HepG2 (cell line): ENCODE data around the gene CDKN1C. TPM values are rescaled to one million over a fixed set of nuclear protein-coding genes. Genes with fewer than 3 reads are reported as not detected.

ENCODE experiments used
- BRD4 ChIP-seq: sonication (generic); formaldehyde crosslinking; IDR thresholded peaks from 2 replicates; pipeline ENCODE4 v1.4.0; 2020; ENCODE audit warnings: missing genetic modification reagents
- KDM6A ChIP-seq: IDR thresholded peaks from 2 replicates; pipeline ENCODE4 v1.6.1; 2016; ENCODE audit warnings: low read depth
- RXRA ChIP-seq: sonication (generic); formaldehyde crosslinking; IDR thresholded peaks from 2 replicates; pipeline ENCODE4 v1.5.1; 2020; ENCODE audit warnings: missing genetic modification reagents
- SNAPC4 ChIP-seq: sonication (generic); formaldehyde crosslinking; IDR thresholded peaks from 2 replicates; pipeline ENCODE4 v1.4.0; 2020; ENCODE audit warnings: mild to moderate bottlenecking, missing genetic modification reagents
- SP5 ChIP-seq: IDR thresholded peaks from 2 replicates; pipeline ENCODE4 v1.6.1; 2016; ENCODE audit warnings: low read depth, borderline replicate concordance
- ZHX2 ChIP-seq, 2 experiments: sonication (generic) in 1 of 2; formaldehyde crosslinking in 1 of 2; IDR thresholded peaks; 2 replicates each; pipeline versions ENCODE4 v1.6.1 to v1.9.0; 2014 to 2022; ENCODE audit warnings: antibody characterized with exemption in 1 of 2, borderline replicate concordance in 1 of 2, inconsistent platforms in 1 of 2, low read depth in 1 of 2, missing genetic modification reagents in 1 of 2
- ZNF136 ChIP-seq: sonication (generic); formaldehyde crosslinking; IDR thresholded peaks from 2 replicates; pipeline ENCODE4 v1.8.1; 2022; ENCODE audit warnings: low read depth, mild to moderate bottlenecking, moderate library complexity, missing genetic modification reagents
- ZNF205 ChIP-seq: IDR thresholded peaks from 2 replicates; pipeline ENCODE4 v1.6.1; 2018; ENCODE audit warnings: missing biosample characterization, missing genetic modification reagents
- ZNF326 ChIP-seq: sonication (generic); formaldehyde crosslinking; IDR thresholded peaks from 2 replicates; pipeline ENCODE4 v1.4.0; 2020; ENCODE audit warnings: missing genetic modification reagents, borderline replicate concordance
- polyA plus RNA-seq, 8 experiments: library from polyadenylated mRNA; depleted of rRNA in 3 of 8; stranded (reverse) in 7 of 8; unstranded in 1 of 8; fragments of >200 nt; fragmentation: Illumina TruSeq in 4 of 8; extraction: Trizol in 4 of 8; gene quantifications; 2 replicates each; pipeline versions ENCODE4 v1.2.1 to v1.2.3, GENCODE V29; 2011 to 2016; ENCODE audit warnings: low read depth in 4 of 8, missing spikeins in 1 of 8, mixed read lengths in 1 of 8; ENCODE audit not compliant: insufficient read depth in 1 of 8
- total RNA-seq, 5 experiments: library from RNA; depleted of rRNA; stranded (reverse); fragments of >200 nt; fragmentation: Illumina TruSeq; extraction: Trizol; gene quantifications; 2 replicates each; pipeline ENCODE4 v1.2.3, GENCODE V29; 2016; ENCODE audit warnings: low read depth in 1 of 5
- TF ChIP-seq, protein P1 (sequence below): sonication (generic); formaldehyde crosslinking; IDR thresholded peaks from 2 replicates; pipeline ENCODE4 v1.5.0; 2020; ENCODE audit warnings: mild to moderate bottlenecking, missing genetic modification reagents
- TF ChIP-seq, protein P2 (sequence below): IDR thresholded peaks from 2 replicates; pipeline ENCODE4 v1.6.1; 2016
- TF ChIP-seq, protein P3 (sequence below): sonication (generic); formaldehyde crosslinking; IDR thresholded peaks from 2 replicates; pipeline ENCODE4 v1.8.1; 2023; ENCODE audit warnings: mild to moderate bottlenecking, missing genetic modification reagents

The CDKN1C gene
- total and polyA plus RNA-seq, 2 of the 13 experiments (the other 11 are each of a cell fraction or from before 2014, with no cell fraction given): not detected

DNA sequence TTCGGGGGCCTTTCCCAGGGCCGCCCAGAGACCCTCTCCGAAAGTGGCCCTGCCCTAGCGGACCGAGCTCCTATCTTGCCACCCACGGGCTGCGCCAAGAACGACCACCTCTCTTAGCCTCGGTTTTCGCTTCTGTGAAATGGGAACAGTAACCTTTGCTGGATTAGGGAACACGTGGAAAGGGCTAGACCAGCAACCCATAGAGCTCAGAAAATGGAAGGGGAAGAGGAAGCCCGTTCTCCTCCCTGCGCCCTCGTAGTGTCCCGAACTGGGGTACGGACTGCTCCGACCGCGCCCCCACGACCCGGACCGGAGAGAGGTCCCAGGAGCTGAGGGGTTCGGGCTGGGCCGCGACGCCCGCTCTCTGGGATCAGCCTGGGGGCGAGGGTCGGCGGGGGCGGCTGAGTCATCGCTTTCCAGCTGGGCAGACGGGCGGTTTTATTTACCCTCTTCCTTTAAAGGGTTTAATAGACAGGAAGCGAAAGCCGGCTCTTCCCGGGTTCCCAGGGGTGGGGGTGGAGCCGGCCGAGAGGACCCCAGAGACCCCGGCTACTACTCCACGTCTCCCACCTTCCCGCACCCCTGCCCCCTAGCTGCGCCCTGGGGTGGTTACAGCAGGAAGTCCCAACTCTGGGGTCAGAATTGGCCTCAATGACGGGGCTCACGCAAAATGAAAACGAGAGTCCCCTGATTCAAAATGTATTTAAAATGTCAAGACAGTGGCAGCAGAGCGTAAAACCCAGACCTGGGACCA, 44.6 kb upstream of the CDKN1C start (continued):
- TF ChIP-seq, protein P1, sequence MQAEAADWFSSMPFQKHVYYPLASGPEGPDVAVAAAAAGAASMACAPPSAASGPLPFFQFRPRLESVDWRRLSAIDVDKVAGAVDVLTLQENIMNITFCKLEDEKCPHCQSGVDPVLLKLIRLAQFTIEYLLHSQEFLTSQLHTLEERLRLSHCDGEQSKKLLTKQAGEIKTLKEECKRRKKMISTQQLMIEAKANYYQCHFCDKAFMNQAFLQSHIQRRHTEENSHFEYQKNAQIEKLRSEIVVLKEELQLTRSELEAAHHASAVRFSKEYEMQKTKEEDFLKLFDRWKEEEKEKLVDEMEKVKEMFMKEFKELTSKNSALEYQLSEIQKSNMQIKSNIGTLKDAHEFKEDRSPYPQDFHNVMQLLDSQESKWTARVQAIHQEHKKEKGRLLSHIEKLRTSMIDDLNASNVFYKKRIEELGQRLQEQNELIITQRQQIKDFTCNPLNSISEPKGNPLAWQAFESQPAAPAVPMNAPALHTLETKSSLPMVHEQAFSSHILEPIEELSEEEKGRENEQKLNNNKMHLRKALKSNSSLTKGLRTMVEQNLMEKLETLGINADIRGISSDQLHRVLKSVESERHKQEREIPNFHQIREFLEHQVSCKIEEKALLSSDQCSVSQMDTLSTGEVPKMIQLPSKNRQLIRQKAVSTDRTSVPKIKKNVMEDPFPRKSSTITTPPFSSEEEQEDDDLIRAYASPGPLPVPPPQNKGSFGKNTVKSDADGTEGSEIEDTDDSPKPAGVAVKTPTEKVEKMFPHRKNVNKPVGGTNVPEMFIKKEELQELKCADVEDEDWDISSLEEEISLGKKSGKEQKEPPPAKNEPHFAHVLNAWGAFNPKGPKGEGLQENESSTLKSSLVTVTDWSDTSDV (CRISPR knock-in tag): no peak
- TF ChIP-seq ZNF205 (CRISPR knock-in tag) (no peak), ZNF136 (CRISPR knock-in tag) (no peak), ZNF326 (CRISPR knock-in tag) (no peak), SNAPC4 (CRISPR knock-in tag) (no peak), RXRA (CRISPR knock-in tag) (no peak; the same call in 1 of the 2 replicates), ZHX2 (IDR thresholded peaks at IDR 0.05; ENCODE audit: low read depth) (no peak), ZHX2 (CRISPR knock-in tag; IDR thresholded peaks at IDR 0.05; ENCODE audit: borderline replicate concordance) (no peak), SP5 (CRISPR knock-in tag) (no peak), KDM6A (CRISPR knock-in tag) (no peak), BRD4 (CRISPR knock-in tag) (no peak)
- TF ChIP-seq, protein P2, sequence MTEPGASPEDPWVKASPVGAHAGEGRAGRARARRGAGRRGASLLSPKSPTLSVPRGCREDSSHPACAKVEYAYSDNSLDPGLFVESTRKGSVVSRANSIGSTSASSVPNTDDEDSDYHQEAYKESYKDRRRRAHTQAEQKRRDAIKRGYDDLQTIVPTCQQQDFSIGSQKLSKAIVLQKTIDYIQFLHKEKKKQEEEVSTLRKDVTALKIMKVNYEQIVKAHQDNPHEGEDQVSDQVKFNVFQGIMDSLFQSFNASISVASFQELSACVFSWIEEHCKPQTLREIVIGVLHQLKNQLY (CRISPR knock-in tag): no peak
- TF ChIP-seq, protein P3, sequence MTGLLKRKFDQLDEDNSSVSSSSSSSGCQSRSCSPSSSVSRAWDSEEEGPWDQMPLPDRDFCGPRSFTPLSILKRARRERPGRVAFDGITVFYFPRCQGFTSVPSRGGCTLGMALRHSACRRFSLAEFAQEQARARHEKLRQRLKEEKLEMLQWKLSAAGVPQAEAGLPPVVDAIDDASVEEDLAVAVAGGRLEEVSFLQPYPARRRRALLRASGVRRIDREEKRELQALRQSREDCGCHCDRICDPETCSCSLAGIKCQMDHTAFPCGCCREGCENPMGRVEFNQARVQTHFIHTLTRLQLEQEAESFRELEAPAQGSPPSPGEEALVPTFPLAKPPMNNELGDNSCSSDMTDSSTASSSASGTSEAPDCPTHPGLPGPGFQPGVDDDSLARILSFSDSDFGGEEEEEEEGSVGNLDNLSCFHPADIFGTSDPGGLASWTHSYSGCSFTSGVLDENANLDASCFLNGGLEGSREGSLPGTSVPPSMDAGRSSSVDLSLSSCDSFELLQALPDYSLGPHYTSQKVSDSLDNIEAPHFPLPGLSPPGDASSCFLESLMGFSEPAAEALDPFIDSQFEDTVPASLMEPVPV (CRISPR knock-in tag): no peak
